Hepatic stellate cell (primary cell): ENCODE results near the gene ATXN2.
"Not testable (repeated sequence)": the region's sequence is repeated elsewhere in the genome, so short reads cannot be mapped to it uniquely, and the experiment has no call there.

Experiments used
- DNase-seq: peaks from one replicate; pipeline ENCODE4 v3.0.0; 2011; ENCODE audit warnings: low spot score

ATXN2 gene

GRCh38 chr12:111598637-111599452 lies at the start of gene ATXN2:
Gene ATXN2 (minus strand): TSS chr12:111599315. CDS start chr12:111599034, 281 bp downstream.
- DNase-seq, result peak; percentile 88

GRCh38 chr12:111645433-111645832 lies 46.3 kb upstream of the ATXN2 start:
- no peak for DNase-seq

- DNase-seq, result peak; percentile 66
Measured at GRCh38 chr12:111643427-111643826, 44.3 kb upstream of the ATXN2 start.

- DNase-seq, result no peak
Measured at GRCh38 chr12:111642681-111643426, 43.7 kb upstream of the ATXN2 start.

- no peak for DNase-seq
Measured at GRCh38 chr12:111640506-111640905, 41.4 kb upstream of the ATXN2 start.

- DNase-seq, result no peak
Measured at GRCh38 chr12:111638556-111638955, 39.4 kb upstream of the ATXN2 start.

GRCh38 chr12:111636209-111636945 lies 37.3 kb upstream of the ATXN2 start:
- peak; percentile 33 for DNase-seq

- DNase-seq, result no peak
Measured at GRCh38 chr12:111635524-111635923, 36.4 kb upstream of the ATXN2 start.

- no peak for DNase-seq
Measured at GRCh38 chr12:111628505-111629260, 29.6 kb upstream of the ATXN2 start.

GRCh38 chr12:111626230-111626629 lies 27.1 kb upstream of the ATXN2 start:
- no peak for DNase-seq

GRCh38 chr12:111624540-111624939 lies 25.4 kb upstream of the ATXN2 start:
- DNase-seq, result no peak

- not testable (repeated sequence) for DNase-seq
Measured at GRCh38 chr12:111617841-111618240, 18.7 kb upstream of the ATXN2 start.

GRCh38 chr12:111616177-111616623 lies 17.1 kb upstream of the ATXN2 start:
- DNase-seq, result no peak

GRCh38 chr12:111607239-111607638 lies 8.1 kb upstream of the ATXN2 start:
- DNase-seq, result no peak

GRCh38 chr12:111606767-111607230 lies 7.7 kb upstream of the ATXN2 start:
- no peak for DNase-seq

- DNase-seq, result no peak
Measured at GRCh38 chr12:111605911-111606766, 7.0 kb upstream of the ATXN2 start.

GRCh38 chr12:111602857-111603256 lies 3.7 kb upstream of the ATXN2 start:
- DNase-seq, result not testable (repeated sequence)

GRCh38 chr12:111602348-111602747 lies 3.2 kb upstream of the ATXN2 start:
- no peak for DNase-seq

- not testable (repeated sequence) for DNase-seq
Measured at GRCh38 chr12:111600986-111601385, 1.9 kb upstream of the ATXN2 start.

- DNase-seq, result no peak
Measured at GRCh38 chr12:111600205-111600642, 1.1 kb upstream of the ATXN2 start.
